Adipose tissue (tissue), 3 donors: ENCODE results near the gene CTNS. TPM values are rescaled to one million over a fixed set of nuclear protein-coding genes. Genes with fewer than 3 reads are reported as not detected.

Source experiments
- H3K27ac ChIP-seq: one replicate; pipeline ENCODE4 v1.5.1; 2013; ENCODE audit warnings: low read depth, low read length
- WGBS, 3 donors: extraction: QIAGEN DNeasy Blood & Tissue Kit; methylation state at CpG; one replicate each; pipeline ENCODE4 v1.1.7; 2013; 5-methylcytosine and 5-hydroxymethylcytosine counted together
- polyA plus RNA-seq, 3 donors: library from polyadenylated mRNA; stranded (reverse); fragments of 200-250 nt; gene quantifications; one replicate each; pipeline ENCODE4 v1.2.3, GENCODE V29; 2013
- donor health status: healthy with polysubstance abuse.
- donor health status: Bipolar disorder and iron deficiency.
- donor health status: healthy.

Gene CTNS
- polyA plus RNA-seq, 3 donors = 7.6 to 14.9 (median 9.4) TPM

DNA sequence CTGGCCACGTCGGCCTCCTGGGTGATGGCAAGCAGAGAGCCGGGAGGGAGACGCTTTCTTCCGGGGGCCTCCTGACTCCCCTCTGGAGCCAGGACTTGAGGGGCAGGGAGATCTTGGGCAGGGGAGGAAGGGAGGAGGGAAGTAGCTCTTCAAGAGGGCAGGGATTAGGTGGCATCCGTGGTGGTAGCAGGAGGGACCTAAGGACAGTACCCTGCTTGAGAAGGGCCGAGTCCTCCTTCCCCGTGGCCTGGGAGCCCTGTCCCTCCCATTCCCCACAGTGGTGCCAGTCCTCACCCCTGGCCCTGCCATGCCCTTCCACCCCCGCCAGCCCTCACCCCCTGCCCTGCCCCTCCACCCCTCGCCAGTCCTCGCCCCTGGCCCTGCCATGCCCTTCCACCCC lies 19.2 kb downstream of the CTNS start:
- 90 to 92% (median 91%) methylated on average over 8 to 11 of the region's 11 CpGs for WGBS, 3 donors
- H3K27ac ChIP-seq = no peak overlapping the region

DNA sequence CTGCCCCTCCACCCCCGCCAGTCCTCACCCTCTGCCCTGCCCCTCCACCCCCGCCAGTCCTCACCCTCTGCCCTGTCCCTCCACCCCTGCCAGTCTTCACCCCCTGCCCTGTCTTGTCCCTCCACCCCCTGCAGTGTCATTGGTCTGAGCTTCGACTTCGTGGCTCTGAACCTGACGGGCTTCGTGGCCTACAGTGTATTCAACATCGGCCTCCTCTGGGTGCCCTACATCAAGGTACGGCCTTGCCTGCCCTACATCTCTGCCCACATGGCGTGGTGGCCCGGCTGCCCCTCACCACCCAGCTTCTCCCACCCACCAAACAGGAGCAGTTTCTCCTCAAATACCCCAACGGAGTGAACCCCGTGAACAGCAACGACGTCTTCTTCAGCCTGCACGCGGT lies 19.8 kb downstream of the CTNS start:
- H3K27ac ChIP-seq = no peak overlapping the region
- WGBS, 3 donors = 86 to 91% (median 91%) methylated on average over 14 to 16 of the region's 16 CpGs

DNA sequence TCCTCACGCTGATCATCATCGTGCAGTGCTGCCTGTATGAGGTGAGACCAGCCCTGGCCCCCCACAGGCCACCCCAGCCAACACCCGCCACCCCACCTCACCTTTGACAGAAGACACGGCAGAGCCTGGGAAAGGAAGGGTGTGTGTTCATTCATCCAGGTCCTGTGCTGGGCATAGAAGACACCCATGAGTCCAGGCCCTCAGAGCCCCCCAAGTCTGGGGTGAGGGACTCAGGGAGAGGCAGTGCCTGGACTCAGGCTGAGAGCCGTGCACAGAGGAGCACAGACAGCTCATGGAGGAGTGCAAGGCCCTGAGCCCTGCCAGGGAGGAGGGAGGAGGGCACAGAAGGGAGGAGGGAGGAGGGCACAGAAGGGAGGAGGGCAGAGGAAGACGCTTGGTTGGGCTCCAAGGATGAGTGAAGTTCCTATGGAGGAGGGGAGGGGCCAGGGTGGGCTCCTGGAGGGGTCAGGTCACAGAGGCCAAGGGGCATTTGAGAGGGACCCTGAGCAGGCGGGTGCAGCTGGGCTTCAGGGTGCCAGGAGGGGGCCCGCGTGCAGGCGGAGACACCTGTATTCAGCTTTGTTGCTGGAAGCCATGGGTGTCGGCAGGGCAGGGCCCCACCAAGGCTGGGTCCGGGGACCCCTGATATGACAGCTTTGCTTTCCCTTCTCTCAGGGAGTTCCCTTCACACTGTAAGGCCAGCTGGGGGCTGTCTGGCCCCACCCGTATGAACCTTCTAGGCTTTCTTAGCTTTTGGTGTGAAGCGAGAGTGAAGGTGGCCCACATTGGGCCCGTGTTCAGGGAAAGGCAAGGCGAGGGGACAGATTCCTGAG lies 20.4 kb downstream of the CTNS start:
- no peak overlapping the region for H3K27ac ChIP-seq
- 84 to 88% (median 86%) methylated on average over 15 to 16 of the region's 16 CpGs for WGBS, 3 donors

DNA sequence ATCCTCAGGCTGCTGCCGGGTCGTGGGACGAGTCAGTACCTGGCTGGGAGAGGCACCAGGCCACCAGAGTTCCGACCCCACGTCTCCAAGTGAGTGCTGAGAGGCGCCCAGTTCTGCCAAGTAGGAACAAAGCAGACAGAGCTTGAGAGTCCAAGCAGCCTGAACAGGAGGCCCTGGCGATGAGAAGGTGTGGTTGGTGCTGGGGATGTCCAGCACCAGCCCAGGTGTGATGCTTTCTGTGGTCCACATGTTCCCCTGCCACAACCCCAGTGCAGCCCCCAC lies 21.0 kb downstream of the CTNS start:
- 87 to 92% (median 87%) methylated on average over 7 of the region's 7 CpGs for WGBS, 3 donors
- H3K27ac ChIP-seq = no peak overlapping the region

DNA sequence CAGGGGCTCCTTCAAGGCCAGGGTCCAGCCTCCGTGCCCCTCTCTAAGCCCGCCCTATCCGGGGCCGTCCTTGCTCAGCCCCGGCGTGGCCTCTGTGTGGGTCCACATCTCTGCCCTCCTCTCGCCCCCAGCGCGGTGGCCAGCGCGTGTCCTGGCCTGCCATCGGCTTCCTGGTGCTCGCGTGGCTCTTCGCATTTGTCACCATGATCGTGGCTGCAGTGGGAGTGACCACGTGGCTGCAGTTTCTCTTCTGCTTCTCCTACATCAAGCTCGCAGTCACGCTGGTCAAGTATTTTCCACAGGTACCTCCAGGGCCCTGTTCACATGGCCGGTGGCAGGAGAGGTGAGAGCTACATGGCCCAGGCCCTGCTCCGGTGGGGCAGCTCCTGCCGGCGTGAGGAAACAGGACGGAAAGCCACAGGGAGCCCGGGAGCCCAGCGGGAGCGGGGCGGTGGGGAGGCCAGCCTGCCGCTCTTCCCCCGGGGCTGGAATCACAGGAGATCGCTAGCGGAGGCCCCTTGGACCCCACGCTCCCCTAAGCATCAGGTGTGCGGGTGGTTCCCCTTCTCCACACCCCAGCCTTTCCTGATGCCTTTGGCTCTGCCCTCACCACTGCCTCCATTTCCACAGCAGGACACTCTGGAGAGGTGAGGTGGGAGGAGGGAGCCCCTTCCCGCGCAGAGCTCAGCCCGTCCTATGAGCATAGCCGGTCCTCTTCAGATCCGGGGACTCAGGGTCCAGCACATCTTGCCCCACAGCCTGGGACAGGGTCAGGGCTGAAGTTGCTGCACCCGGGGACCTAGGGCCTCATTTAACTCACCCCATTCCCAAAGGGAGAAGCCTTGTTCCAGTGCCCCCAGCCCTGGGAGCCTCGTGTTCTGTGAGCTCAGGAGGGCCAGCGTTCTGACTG lies 21.6 kb downstream of the CTNS start:
- H3K27ac ChIP-seq = no peak overlapping the region
- 84 to 89% (median 87%) methylated on average over 42 of the region's 42 CpGs for WGBS, 3 donors

DNA sequence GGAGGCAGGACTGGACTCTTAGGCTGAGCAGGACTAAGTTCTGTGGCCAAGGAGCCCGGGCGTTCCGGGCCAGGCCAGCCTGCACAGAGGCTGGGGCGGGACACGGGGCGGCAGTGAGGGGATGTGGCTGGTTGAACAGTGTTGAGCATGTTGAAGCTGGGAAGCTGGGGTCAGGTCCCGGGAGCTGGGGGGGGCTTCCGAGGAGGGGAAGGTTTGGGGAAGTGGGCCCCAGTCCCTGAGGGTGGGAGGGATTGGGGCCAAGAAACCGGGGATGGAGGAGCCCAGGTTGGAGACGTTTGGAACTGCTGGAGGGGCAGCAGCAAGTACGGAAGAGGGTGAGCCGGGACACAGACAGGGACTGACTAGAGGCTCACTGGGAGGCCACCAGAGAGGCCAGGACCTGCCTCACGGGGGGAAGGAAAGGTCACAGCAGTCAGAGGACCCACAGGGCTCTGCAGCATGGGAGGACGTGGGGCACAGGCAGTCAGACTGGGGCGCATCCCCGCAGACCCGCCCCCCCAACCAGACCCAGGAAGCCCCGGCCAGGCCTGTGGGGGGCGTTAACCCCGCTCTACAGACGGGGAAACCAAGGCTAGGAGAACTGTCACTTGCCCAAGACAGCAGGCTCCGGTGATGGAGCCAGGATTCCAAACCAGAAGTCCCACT lies 22.4 kb downstream of the CTNS start:
- H3K27ac ChIP-seq = no peak overlapping the region
- WGBS, 3 donors = 48 to 75% (median 67%) methylated on average over 22 of the region's 22 CpGs

DNA sequence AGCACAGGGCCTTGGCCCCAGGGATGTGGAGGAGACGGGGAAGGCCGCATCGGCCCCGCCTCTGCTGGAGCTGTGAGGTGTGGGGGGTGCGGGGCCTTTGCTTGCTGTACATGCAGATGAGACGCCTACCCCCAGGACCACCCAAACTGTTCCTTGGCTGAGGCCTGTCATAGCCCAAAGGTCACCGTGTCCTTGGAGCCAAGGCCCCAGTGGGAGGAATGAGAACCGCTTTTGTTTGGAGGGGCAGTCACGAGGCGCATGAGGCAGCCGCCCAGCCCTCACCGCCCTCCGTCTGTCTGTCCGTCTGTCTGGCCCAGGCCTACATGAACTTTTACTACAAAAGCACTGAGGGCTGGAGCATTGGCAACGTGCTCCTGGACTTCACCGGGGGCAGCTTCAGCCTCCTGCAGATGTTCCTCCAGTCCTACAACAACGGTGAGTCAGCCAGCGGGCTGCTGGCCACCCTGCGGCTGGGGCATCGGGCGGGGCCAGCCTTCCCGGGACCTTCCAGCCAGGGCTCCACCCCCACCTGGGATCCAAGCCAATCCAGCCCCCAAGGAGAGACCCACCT lies 23.1 kb downstream of the CTNS start:
- WGBS, 3 donors = 54 to 69% (median 65%) methylated on average over 22 of the region's 22 CpGs
- peak overlapping the region; percentile 51 for H3K27ac ChIP-seq

DNA sequence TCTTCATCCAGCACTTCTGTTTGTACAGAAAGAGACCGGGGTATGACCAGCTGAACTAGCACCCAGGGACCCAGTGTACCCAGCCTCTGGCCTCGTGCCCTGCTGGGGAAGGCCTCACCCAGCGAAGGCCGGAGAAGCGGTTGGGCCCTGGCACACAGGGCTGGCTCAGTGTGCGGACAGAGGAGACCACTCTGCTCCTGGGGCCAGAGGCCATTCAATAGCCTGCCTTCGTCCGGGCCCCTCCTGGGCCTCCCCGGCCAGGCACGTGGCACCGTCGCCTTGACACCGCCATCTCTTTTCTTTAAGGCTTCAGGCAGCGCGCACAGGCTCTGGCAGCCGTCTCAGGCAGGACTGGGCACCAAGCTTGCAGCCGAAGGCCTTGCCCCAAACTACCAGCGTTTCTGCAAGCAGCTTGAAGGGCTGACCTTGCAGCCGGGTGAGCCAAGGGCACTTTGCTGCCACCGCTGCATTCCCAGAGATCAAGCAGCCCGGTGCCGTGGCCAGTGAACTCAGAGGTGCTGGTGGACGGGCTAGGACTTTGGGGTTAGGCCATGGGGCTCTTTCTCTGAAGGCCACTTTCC lies 23.8 kb downstream of the CTNS start:
- WGBS, 3 donors = 82 to 93% (median 87%) methylated on average over 23 of the region's 23 CpGs
- H3K27ac ChIP-seq = no peak overlapping the region

DNA sequence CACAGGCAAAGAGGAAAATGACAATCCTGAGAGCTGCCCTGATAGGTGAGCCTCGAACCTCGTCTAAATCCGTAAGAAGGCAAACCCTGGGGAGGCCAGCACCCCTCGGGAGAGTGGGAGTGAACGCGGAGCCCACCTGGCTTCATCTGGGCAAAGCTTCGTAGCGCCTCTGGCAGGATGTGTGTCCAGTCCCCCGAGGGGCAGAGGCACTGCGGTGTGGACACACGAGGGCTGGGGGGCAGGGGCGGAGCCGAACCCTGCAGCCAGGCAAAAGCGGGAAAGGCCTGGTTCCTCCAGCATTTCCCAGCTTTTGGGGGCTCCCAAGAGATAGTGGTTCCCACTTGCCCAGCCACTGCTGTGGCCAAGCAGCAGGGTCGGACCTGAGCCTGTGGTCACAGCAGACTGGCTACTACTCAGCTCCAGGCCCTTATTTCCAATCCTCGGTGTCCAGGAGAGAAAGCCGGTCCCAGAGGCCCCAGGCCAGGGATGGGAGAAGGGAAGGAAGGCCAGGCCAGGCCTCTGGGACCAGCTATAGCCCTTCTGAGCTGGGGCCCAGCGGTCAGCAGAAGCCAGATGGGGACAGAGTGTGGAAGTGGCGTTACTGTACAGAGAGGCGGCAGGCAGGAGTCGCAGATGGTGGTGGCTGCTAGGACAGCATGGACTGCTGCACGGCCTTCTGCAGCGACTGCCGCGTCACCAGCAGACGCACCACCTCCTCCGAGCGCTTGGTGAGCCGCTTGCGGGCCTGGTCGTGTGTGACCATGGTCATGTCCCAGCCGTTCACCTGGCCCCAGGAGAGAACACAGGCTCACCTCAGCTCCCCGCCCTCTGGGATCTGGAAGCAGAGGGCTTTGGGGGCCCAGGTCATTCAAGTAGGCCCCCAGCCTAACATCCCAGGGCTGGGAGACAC lies 26.8 kb downstream of the CTNS start:
- no peak overlapping the region for H3K27ac ChIP-seq
- WGBS, 3 donors = 86 to 88% (median 87%) methylated on average over 32 to 33 of the region's 33 CpGs

DNA sequence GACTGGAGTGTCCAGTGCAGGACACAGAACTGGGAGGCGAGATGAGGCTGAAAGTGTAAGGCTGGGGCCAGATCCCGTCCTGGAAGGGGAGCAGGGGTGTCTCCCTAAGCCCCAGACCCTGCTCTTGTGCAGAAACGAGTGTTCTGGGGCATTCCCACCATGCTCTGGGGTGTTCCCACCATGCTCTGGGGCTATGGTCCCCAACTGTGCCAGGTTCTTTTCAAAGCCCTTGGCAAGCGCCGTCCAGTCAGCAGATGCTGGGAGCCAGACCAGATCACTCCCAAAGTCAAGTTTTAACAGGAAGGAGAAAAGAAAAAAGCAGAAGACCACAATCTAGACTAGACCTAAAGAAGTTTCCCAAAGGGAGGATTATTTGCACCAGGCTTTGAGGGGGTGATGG lies 29.3 kb downstream of the CTNS start:
- WGBS, 3 donors = 74 to 76% (median 76%) methylated on average over 5 of the region's 5 CpGs
- H3K27ac ChIP-seq = no peak overlapping the region

DNA sequence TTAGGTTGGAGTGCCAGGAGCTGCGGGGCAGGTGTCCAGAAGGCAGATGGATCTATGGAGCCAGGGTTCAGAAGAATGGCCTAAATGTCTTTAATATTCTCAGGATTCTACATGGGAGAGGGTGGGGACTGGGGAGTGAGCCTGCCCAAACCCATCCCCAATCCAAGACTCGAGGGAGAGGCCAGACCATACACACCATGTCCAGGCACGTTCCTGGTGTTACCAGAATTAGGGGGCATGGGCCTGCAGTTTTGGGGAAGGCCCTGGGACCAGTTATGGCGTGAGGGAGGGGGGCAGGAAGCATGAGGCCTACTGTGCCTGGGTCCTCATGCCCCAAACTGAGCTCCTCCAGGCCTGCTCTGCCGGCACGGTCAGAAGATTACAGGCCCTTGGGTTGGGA lies 30.0 kb downstream of the CTNS start:
- WGBS, 3 donors = 80 to 85% (median 82%) methylated on average over 6 of the region's 6 CpGs
- no peak overlapping the region for H3K27ac ChIP-seq

DNA sequence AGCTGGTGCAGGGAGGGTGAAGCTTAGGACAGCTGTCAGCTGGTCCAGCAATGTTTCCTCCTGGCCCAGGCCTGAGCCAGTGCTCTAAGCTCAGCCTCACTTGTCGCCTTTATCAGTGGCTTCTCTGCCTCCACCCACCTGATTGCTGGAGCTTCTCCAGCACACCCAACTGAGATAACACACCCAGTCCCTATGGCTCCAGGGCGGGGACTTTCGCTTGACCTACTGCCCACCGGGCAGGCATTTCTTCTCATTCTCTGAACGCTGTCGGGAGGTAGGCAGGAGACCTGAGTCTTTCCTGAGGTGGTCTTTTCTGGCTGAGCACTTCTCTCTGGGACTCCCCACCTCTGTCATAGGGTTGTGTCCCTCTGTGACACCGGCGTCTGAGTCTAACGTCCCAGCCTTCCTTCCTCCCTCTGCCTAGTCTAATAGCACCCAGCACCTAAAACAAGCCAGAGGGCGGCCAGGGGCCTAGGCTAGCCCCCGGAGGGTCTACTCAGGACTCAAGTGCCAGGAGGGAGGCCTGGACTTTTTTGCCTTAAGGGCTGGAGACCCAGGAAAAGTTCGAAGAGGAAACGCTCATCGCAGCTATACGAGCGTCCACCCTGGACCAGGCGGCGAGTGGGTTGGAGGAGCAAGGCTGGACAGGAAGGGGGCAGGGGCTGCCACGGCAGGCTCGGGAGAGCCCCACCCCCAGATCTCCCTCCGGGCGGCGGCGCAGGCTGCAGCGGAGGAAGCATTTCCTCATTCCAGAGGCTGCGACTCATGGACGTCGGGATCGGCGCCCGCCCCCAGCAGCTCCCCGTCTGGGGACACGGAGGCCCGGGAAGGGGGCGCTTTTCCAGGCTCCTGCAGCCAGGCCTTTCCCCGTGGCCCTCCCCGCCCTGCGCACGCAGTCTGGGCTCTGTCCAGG lies 31.1 kb downstream of the CTNS start:
- WGBS, 3 donors = 1 to 6% (median 4%) methylated on average over 30 to 39 of the region's 39 CpGs
- H3K27ac ChIP-seq = peak overlapping the region; percentile 75

DNA sequence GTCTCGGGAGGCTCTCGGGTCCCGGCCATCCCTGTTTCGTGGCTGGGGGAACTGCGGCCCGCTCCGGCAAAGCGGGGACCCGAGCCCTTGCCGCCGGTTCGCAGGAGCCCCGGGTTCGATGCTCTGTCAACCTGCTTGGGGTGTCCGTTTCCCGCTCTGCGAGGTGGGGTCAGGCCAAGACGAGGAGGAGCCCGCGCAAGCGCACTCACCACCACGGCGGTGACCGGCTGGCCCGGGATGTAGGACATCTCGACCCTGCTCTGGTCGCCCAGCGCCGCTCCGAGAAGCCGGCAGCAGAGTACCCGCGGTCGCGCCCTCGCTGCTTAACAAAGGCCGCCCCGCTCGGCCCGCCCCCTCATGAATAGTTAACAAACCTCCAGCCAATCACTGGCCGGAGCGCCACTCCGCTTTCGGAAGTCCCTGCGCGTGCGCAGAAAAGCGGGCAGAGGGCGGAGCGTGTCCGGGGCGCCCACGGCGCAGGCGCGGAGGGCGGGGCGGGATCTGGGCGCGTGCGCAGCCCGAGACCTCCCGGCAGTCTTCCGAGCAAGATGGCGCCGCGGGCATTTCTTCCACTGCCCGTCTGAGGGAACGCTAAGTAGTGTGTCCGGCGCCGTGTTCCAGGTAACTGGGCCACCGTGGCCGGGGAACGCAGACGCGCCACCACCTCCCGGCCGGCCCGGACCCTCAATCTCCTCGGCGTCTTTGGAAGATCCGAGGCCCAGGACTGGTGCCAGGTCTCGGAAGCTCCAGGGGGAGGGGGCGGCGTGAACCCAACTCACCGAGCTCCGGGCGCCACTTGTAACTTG lies 31.9 kb downstream of the CTNS start, which contains the start of the genes EMC6 and TAX1BP3:
Gene EMC6, plus strand, starts transcription at position 534 of the 806 bp plus-strand sequence. CDS start 335 bp downstream, outside the sequence.
Gene TAX1BP3, minus strand, starts transcription at position 300 of the 806 bp plus-strand sequence. Its CDS starts 52 bp downstream, at position 248.
- 0% methylated on average over 87 to 89 of the region's 89 CpGs for WGBS, 3 donors
- H3K27ac ChIP-seq = peak within 1 kb of the TSS; percentile 75

DNA sequence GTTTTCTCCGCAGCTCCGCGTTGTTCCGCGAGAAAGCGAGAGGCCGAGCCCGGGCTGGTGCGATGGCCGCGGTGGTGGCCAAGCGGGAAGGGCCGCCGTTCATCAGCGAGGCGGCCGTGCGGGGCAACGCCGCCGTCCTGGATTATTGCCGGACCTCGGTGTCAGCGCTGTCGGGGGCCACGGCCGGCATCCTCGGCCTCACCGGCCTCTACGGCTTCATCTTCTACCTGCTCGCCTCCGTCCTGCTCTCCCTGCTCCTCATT lies 32.5 kb downstream of the CTNS start:
- H3K27ac ChIP-seq = no peak overlapping the region
- 0 to 1% (median 0%) methylated on average over 32 of the region's 32 CpGs for WGBS, 3 donors

DNA sequence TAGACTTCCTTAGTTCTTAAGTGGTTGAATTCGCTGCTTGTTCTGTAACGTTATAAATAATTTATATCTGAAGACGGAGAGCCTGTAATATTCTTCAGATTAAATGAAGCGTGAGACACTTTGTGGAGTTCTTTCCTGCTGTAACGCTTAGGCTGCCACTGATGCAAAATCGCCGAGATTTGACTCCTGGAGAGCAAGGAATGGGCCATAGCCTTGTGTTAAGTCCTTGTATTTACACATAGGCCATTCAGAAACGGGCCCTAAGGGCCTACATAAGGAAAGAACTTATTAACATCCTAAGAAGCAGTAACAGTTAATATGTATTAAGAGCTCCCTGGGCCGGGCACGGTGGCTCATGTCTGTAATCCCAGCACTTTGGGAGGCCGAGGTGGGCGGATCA lies 33.0 kb downstream of the CTNS start:
- 38 to 53% (median 53%) methylated on average over 12 of the region's 12 CpGs for WGBS, 3 donors
- no peak overlapping the region for H3K27ac ChIP-seq

DNA sequence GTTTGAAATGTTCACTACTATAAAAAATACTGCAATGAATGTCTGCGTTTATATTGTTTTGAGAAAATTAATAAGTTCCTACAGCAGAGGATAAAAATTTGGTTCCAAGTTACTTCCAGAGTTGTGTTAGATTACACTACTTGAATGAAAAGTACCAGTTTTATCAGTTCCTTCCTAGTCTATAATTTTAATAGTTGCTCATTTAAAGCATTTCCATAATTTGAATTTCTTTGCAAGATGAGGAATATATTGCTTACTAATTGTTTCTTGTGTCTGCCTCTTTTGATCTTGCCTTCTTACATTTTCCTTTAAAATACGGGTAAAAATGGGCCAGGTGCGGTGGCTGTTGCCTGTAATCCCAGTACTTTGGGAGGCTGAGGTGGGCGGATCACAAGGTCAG lies 36.0 kb downstream of the CTNS start:
- WGBS, 3 donors = 91 to 96% (median 92%) methylated on average over 4 of the region's 4 CpGs
- H3K27ac ChIP-seq = no peak overlapping the region
